GM21529 (cell line): ENCODE results near the gene TMOD1.
"Not testable (repeated sequence)": the region's sequence is repeated elsewhere in the genome, so short reads cannot be mapped to it uniquely, and the experiment has no call there.

Experiments
- ATAC-seq: cut with Tn5 transposase; IDR thresholded peaks from one replicate; pipeline ENCODE4 v1.9.1; 2021; ENCODE audit not compliant: unreplicated experiment

The TMOD1 gene

GRCh38 chr9:97501177-97501971 lies at the start of gene TMOD1:
Gene TMOD1, plus strand, starts transcription at chr9:97501666. Its CDS starts 22,523 bp downstream, at chr9:97524189.
- peak; percentile 66 for ATAC-seq

GRCh38 chr9:97453573-97453972 lies 47.9 kb upstream of the TMOD1 start:
- not testable (repeated sequence) for ATAC-seq

- ATAC-seq = not testable (repeated sequence)
These were observed 44.6 kb upstream of the TMOD1 start for GRCh38 chr9:97456841-97457240.

GRCh38 chr9:97459326-97459725 lies 42.1 kb upstream of the TMOD1 start:
- no peak for ATAC-seq

- no peak for ATAC-seq
These were observed 39.3 kb upstream of the TMOD1 start for GRCh38 chr9:97462159-97462558.

- no peak for ATAC-seq
These were observed 38.6 kb upstream of the TMOD1 start for GRCh38 chr9:97462914-97463313.

GRCh38 chr9:97468658-97469448 lies 32.6 kb upstream of the TMOD1 start:
- ATAC-seq = peak; percentile 86

GRCh38 chr9:97470076-97470475 lies 31.4 kb upstream of the TMOD1 start:
- no peak for ATAC-seq

- no peak for ATAC-seq
These were observed 27.7 kb upstream of the TMOD1 start for GRCh38 chr9:97473717-97474116.

- ATAC-seq = no peak
These were observed 27.0 kb upstream of the TMOD1 start for GRCh38 chr9:97474372-97474925.

- ATAC-seq = no peak
These were observed 26.4 kb upstream of the TMOD1 start for GRCh38 chr9:97475059-97475458.

GRCh38 chr9:97478301-97478981 lies 23.0 kb upstream of the TMOD1 start:
- ATAC-seq = no peak

- ATAC-seq = no peak
These were observed 21.8 kb upstream of the TMOD1 start for GRCh38 chr9:97479496-97480159.

- ATAC-seq = no peak
These were observed 21.3 kb upstream of the TMOD1 start for GRCh38 chr9:97480174-97480573.

GRCh38 chr9:97480749-97481148 lies 20.7 kb upstream of the TMOD1 start:
- ATAC-seq = no peak

- no peak for ATAC-seq
These were observed 17.3 kb upstream of the TMOD1 start for GRCh38 chr9:97484134-97484533.

GRCh38 chr9:97487107-97487506 lies 14.4 kb upstream of the TMOD1 start:
- ATAC-seq = no peak

GRCh38 chr9:97487861-97488260 lies 13.6 kb upstream of the TMOD1 start:
- ATAC-seq = no peak

GRCh38 chr9:97491216-97491999 lies 10.1 kb upstream of the TMOD1 start:
- no peak for ATAC-seq
